Right atrium auricular region (tissue), 2 donors: ENCODE data around the gene VIPR2. TPM values are rescaled to one million over a fixed set of nuclear protein-coding genes. Genes with fewer than 3 reads are reported as not detected.

Source experiments
- DNase-seq: peaks from one replicate; pipeline ENCODE4 v3.0.0-alpha.2; 2019; ENCODE audit warnings: low spot score
- H3K27ac ChIP-seq, 2 donors: fragments of 200-600 bp; sonication (generic); 1 replicate in 1 of 2; 2 replicates in 1 of 2; pipeline ENCODE4 v1.5.1; 2016 to 2019
- H3K27me3 ChIP-seq, 2 donors: fragments of 200-600 bp; sonication (generic); one replicate each; pipeline versions ENCODE4 v1.5.1 to v1.6.0; 2017 to 2019
- H3K36me3 ChIP-seq: fragments of 200-600 bp; sonication (generic); one replicate; pipeline ENCODE4 v1.5.1; 2016
- H3K4me1 ChIP-seq, 2 donors: fragments of 200-600 bp; sonication (generic); one replicate each; pipeline versions ENCODE4 v1.5.1 to v1.6.0; 2017 to 2019
- H3K4me3 ChIP-seq, 2 donors: fragments of 200-600 bp; sonication (generic); 1 replicate in 1 of 2; 2 replicates in 1 of 2; pipeline ENCODE4 v1.5.1; 2017 to 2019; ENCODE audit warnings: mild to moderate bottlenecking in 1 of 2, moderate library complexity in 1 of 2
- H3K9me3 ChIP-seq, 2 donors: fragments of 200-600 bp; sonication (generic); one replicate each; pipeline ENCODE4 v1.5.1; 2019
- total RNA-seq, 2 donors: library from RNA; depleted of rRNA; stranded (reverse); fragments of >200 nt; gene quantifications; one replicate each; pipeline ENCODE4 v1.1.0, GENCODE V29; 2016
- TF ChIP-seq, protein P1 (sequence below), 2 donors: fragments of 200-600 bp; sonication (generic); IDR thresholded peaks; one replicate each; pipeline ENCODE4 v1.5.1; 2019; ENCODE audit warnings: antibody characterized with exemption in 2 of 2

VIPR2 gene
- total RNA-seq, 2 donors from 2014 or later: 3.8 to 13.4 TPM

DNA sequence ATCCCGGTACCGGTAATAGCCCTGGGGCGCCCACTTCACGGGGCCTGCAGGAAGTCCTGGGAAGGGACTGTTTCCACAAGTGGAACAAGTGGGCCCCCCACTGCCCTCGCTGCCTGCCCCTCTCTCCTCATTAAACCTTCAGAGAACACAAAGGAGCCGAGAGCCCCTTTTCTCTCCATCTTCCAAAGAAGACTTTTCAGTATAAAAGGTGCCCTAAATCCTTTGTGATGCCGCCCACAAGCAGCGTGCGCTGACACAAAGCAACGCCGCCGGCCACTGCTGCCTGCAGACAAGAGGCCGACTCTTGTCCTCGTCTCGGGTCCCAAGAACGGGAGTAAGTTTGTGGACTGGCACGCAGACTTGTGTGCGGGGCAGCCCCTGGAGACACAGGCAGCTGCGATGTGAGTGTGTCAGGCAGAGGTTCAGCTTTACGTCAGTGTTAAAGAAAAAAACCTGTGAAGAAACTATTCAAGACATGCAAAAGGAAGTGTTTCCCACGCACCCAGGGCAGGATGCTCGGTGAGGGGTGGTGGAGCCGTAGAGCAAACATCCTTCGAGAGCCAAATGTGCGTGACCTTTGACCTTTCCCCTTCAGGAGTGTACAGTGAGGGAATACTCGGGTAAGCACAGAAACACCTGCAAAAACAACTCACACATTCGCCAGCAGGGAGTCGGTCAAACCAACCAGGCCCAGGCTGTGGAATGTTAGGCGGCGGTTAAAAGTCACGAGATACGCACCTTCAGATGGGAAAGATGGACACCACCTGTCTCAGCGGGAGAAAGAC lies 118.2 kb downstream of the VIPR2 start:
- Histone ChIP-seq H3K4me3 (no peak overlapping the region), H3K4me1 (peaks cover 0 to 16% of the 10 kb centered on the region in 2 donors), H3K9me3 (no peaks in the 10 kb centered on the region), H3K27me3 (no peaks in the 10 kb centered on the region), H3K36me3 (no peaks in the 10 kb centered on the region), H3K27ac (no peak overlapping the region)
- TF ChIP-seq, protein P1, sequence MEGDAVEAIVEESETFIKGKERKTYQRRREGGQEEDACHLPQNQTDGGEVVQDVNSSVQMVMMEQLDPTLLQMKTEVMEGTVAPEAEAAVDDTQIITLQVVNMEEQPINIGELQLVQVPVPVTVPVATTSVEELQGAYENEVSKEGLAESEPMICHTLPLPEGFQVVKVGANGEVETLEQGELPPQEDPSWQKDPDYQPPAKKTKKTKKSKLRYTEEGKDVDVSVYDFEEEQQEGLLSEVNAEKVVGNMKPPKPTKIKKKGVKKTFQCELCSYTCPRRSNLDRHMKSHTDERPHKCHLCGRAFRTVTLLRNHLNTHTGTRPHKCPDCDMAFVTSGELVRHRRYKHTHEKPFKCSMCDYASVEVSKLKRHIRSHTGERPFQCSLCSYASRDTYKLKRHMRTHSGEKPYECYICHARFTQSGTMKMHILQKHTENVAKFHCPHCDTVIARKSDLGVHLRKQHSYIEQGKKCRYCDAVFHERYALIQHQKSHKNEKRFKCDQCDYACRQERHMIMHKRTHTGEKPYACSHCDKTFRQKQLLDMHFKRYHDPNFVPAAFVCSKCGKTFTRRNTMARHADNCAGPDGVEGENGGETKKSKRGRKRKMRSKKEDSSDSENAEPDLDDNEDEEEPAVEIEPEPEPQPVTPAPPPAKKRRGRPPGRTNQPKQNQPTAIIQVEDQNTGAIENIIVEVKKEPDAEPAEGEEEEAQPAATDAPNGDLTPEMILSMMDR (IDR thresholded peaks at IDR 0.05): no peak
- DNase-seq: peak; percentile 56

DNA sequence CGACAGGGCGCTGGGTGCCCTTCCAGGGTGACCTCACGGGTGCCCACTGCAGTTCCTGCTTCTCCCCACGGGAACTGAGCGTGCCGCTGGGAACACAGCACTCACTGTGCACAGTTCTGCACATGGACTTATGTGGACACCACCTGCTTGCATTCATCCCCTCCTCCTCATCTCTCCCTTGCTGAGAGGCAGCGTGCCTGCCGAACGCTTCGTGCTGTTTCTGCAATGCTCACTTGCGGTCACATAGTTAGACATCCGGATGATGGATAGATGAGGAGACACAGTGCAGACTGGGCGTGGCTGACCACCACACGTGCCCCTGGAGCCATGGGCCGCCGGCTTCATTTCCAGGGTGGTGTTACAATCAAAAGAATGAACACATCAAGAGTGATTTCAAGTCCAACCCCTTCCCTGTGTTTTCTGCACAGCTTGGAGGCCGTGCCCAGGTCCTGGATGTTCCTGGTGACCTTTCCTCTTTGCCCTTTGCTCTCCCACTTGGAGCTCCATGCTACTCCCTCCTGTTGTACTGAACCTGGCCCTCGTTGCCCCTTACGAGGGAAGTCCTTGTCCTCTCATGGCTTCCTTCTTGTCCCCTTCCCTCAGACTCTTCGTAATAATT lies 119.4 kb downstream of the VIPR2 start:
- H3K9me3 ChIP-seq: no peaks in the 10 kb centered on the region
- no peak overlapping the region for H3K27ac ChIP-seq
- H3K4me1 ChIP-seq: peaks cover 0 to 4% of the 10 kb centered on the region in 2 donors
- DNase-seq: no peak
- no peak overlapping the region for H3K4me3 ChIP-seq
- no peaks in the 10 kb centered on the region for H3K27me3 ChIP-seq
- TF ChIP-seq, protein P1 (IDR thresholded peaks at IDR 0.05): no peak
- no peaks in the 10 kb centered on the region for H3K36me3 ChIP-seq

DNA sequence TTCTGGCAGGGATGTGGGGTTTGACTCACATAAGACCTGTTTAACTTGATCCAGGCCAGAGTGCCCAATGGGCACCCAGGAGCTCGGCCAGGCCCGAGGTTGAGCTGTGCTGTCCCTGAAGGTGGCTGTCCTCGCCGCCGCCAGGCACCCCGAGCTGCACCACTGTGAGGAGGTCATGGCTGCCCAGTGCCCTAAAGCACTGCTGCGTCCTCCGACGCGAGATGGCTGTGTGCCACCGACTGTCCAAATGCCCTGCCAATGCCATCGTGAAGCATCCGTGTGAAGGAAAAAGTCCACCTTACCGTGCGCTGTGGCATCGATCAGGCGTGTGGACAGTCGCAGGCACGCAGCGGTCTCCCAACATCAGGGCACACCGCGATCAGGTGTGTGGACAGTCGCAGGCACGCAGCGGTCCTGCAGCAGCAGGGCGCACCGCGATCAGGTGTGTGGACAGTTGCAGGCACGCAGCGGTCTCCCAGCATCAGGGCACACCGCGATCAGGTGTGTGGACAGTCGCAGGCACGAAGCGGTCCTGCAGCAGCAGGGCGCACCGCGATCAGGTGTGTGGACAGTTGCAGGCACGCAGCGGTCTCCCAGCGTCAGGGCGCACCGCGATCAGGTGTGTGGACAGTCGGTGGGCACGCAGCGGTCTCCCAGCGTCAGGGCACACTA lies 120.3 kb downstream of the VIPR2 start:
- DNase-seq: no peak
- H3K27me3 ChIP-seq: no peaks in the 10 kb centered on the region
- no peak overlapping the region for H3K4me3 ChIP-seq
- H3K9me3 ChIP-seq: no peaks in the 10 kb centered on the region
- H3K27ac ChIP-seq: no peak overlapping the region
- TF ChIP-seq, protein P1 (IDR thresholded peaks at IDR 0.05): no peak
- no peaks in the 10 kb centered on the region for H3K36me3 ChIP-seq
- H3K4me1 ChIP-seq: peaks cover 0 to 2% of the 10 kb centered on the region in 2 donors

DNA sequence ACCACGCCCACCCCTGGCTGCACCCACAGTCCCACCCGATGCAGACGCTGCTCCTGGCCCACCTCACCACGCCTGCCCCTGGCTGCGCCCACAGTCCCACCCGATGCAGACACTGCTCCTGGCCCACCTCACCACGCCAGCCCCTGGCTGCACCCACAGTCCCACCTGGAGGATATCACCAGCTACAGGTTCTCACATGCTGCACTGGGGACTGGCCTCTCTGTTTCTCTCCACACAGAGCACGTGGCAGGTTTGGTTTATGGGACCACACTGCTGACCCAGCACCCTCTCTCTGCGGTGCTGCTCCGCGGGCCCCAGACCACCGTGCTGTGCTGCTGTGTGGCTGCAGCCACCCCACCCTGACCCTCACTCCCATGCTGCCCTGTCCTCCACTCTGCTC lies 120.9 kb downstream of the VIPR2 start:
- H3K4me1 ChIP-seq: peaks cover 0 to 8% of the 10 kb centered on the region in 2 donors
- TF ChIP-seq, protein P1 (IDR thresholded peaks at IDR 0.05): no peak
- H3K27ac ChIP-seq: no peak overlapping the region
- no peak overlapping the region for H3K4me3 ChIP-seq
- no peaks in the 10 kb centered on the region for H3K9me3 ChIP-seq
- no peaks in the 10 kb centered on the region for H3K27me3 ChIP-seq
- DNase-seq: no peak
- no peaks in the 10 kb centered on the region for H3K36me3 ChIP-seq

DNA sequence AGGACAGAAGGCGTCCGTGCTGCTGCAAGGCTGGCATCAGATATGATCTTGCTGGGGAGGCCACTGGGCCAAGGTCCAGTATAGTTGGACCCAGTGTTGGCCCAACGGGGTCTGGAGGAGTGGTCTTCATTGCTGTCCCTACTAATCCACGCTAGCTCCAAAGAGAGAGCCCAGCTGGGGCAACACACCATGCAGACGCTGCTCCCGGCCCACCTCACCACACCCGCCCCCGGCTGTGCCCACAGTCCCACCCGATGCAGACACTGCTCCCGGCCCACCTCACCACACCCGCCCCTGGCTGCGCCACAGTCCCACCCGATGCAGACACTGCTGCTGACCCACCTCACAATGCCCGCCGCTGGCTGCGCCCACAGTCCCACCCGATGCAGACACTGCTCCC lies 121.5 kb downstream of the VIPR2 start:
- H3K9me3 ChIP-seq: no peaks in the 10 kb centered on the region
- H3K4me1 ChIP-seq: peaks cover 0 to 8% of the 10 kb centered on the region in 2 donors
- no peak overlapping the region for H3K4me3 ChIP-seq
- TF ChIP-seq, protein P1 (IDR thresholded peaks at IDR 0.05): no peak
- no peak overlapping the region for H3K27ac ChIP-seq
- DNase-seq: no peak
- H3K36me3 ChIP-seq: no peaks in the 10 kb centered on the region
- H3K27me3 ChIP-seq: no peaks in the 10 kb centered on the region
